HepG2 (cell line): Measurements from ENCODE around the gene FAM187B. TPM values are rescaled to one million over a fixed set of nuclear protein-coding genes. Genes with fewer than 3 reads are reported as not detected.

Source experiments
- CREB3 ChIP-seq: sonication (generic); formaldehyde crosslinking; IDR thresholded peaks from 2 replicates; pipeline ENCODE4 v1.5.0; 2020; ENCODE audit warnings: missing genetic modification reagents
- CREBL2 ChIP-seq: sonication (generic); formaldehyde crosslinking; IDR thresholded peaks from 2 replicates; pipeline ENCODE4 v1.8.1; 2023; ENCODE audit warnings: missing genetic modification reagents, mild to moderate bottlenecking, borderline replicate concordance
- DR1 ChIP-seq: sonication (generic); formaldehyde crosslinking; IDR thresholded peaks from 2 replicates; pipeline ENCODE4 v1.8.0; 2021; ENCODE audit warnings: mild to moderate bottlenecking, missing genetic modification reagents, inconsistent platforms
- ELK4 ChIP-seq: sonication (generic); formaldehyde crosslinking; IDR thresholded peaks from 2 replicates; pipeline ENCODE4 v1.9.0; 2021; ENCODE audit warnings: missing genetic modification reagents, borderline replicate concordance
- FOXP4 ChIP-seq: sonication (generic); formaldehyde crosslinking; IDR thresholded peaks from 2 replicates; pipeline ENCODE4 v1.4.0; 2020; ENCODE audit warnings: missing genetic modification reagents
- GATAD2A ChIP-seq: IDR thresholded peaks from 2 replicates; pipeline ENCODE4 v1.6.1; 2016
- IRF2 ChIP-seq: IDR thresholded peaks from 2 replicates; pipeline ENCODE4 v1.6.1; 2018; ENCODE audit warnings: missing genetic modification reagents, missing compliant biosample characterization
- NFE2 ChIP-seq: sonication (generic); formaldehyde crosslinking; IDR thresholded peaks from 2 replicates; pipeline ENCODE4 v1.4.0; 2020; ENCODE audit warnings: missing genetic modification reagents
- PHF5A ChIP-seq: IDR thresholded peaks from one replicate; pipeline ENCODE4 v1.6.1; 2018; ENCODE audit warnings: low read depth, missing genetic modification reagents; ENCODE audit not compliant: unreplicated experiment
- POLR2AphosphoS2 ChIP-seq: IDR thresholded peaks from 2 replicates; pipeline ENCODE4 v1.6.1; 2011; ENCODE audit warnings: low read depth, low read length, improper control_type of control experiment
- RARA ChIP-seq: IDR thresholded peaks from 2 replicates; pipeline ENCODE4 v1.6.1; 2016; ENCODE audit warnings: missing genetic modification reagents, missing compliant biosample characterization
- SKIL ChIP-seq: sonication (generic); formaldehyde crosslinking; IDR thresholded peaks from 2 replicates; pipeline ENCODE4 v1.8.0; 2022; ENCODE audit warnings: missing genetic modification reagents, mild to moderate bottlenecking, moderate library complexity, borderline replicate concordance
- SRSF4 ChIP-seq: fragments of 200-400 bp; formaldehyde crosslinking; IDR thresholded peaks from one replicate; pipeline ENCODE4 v1.6.1; 2018; ENCODE audit warnings: mild to moderate bottlenecking, low read depth, low read length, moderate library complexity; ENCODE audit not compliant: poor library complexity, severe bottlenecking
- TIGD3 ChIP-seq: sonication (generic); formaldehyde crosslinking; IDR thresholded peaks from 2 replicates; pipeline ENCODE4 v1.5.1; 2020; ENCODE audit warnings: mild to moderate bottlenecking, missing genetic modification reagents, borderline replicate concordance
- ZFP90 ChIP-seq: sonication (generic); formaldehyde crosslinking; IDR thresholded peaks from 2 replicates; pipeline ENCODE4 v1.8.0; 2022; ENCODE audit warnings: missing genetic modification reagents, mild to moderate bottlenecking, inconsistent platforms, borderline replicate concordance
- ZNF556 ChIP-seq: sonication (generic); formaldehyde crosslinking; IDR thresholded peaks from 2 replicates; pipeline ENCODE4 v1.4.0; 2020; ENCODE audit warnings: mild to moderate bottlenecking, missing genetic modification reagents, borderline replicate concordance
- ZNF580 ChIP-seq: IDR thresholded peaks from 2 replicates; pipeline ENCODE4 v1.6.1; 2016; ENCODE audit warnings: low read depth, borderline replicate concordance
- polyA plus RNA-seq, 8 experiments: library from polyadenylated mRNA; depleted of rRNA in 3 of 8; stranded (reverse) in 7 of 8; unstranded in 1 of 8; fragments of >200 nt; fragmentation: Illumina TruSeq in 4 of 8; extraction: Trizol in 4 of 8; gene quantifications; 2 replicates each; pipeline versions ENCODE4 v1.2.1 to v1.2.3, GENCODE V29; 2011 to 2016; ENCODE audit warnings: low read depth in 4 of 8, missing spikeins in 1 of 8, mixed read lengths in 1 of 8; ENCODE audit not compliant: insufficient read depth in 1 of 8
- total RNA-seq, 5 experiments: library from RNA; depleted of rRNA; stranded (reverse); fragments of >200 nt; fragmentation: Illumina TruSeq; extraction: Trizol; gene quantifications; 2 replicates each; pipeline ENCODE4 v1.2.3, GENCODE V29; 2016; ENCODE audit warnings: low read depth in 1 of 5

Gene FAM187B
- total and polyA plus RNA-seq, 2 of the 13 experiments (the other 11 are each of a cell fraction or from before 2014, with no cell fraction given), result not detected

- TF ChIP-seq FOXP4 (CRISPR knock-in tag) (peak; percentile 91), ELK4 (CRISPR knock-in tag) (no peak), GATAD2A (CRISPR knock-in tag) (peak; percentile 86), ZFP90 (CRISPR knock-in tag) (no peak), PHF5A (no peak), RARA (CRISPR knock-in tag) (peak; percentile 87), SRSF4 (no peak), ZNF580 (CRISPR knock-in tag) (no peak), CREB3 (CRISPR knock-in tag) (no peak), TIGD3 (CRISPR knock-in tag) (no peak), IRF2 (peak; percentile 48; the same call in 1 of the 2 replicates), POLR2AphosphoS2 (no peak), CREBL2 (CRISPR knock-in tag) (no peak), DR1 (CRISPR knock-in tag) (no peak), SKIL (peak; percentile 79), NFE2 (CRISPR knock-in tag) (no peak), ZNF556 (CRISPR knock-in tag) (peak; percentile 69; the same call in 1 of the 2 replicates)
These were observed 25.1 kb upstream of the FAM187B start (continued) for GRCh38 chr19:35253316-35254286.
